IPS-15b (cell line): ENCODE data around the gene BRD3.

Experiments
- H3K27me3 ChIP-seq: one replicate; pipeline ENCODE4 v1.6.1; 2013; ENCODE audit warnings: low read length; ENCODE audit not compliant: control insufficient read depth, insufficient read depth
- H3K36me3 ChIP-seq: one replicate; pipeline ENCODE4 v1.6.1; 2013; ENCODE audit warnings: low read length; ENCODE audit not compliant: control insufficient read depth, insufficient read depth
- H3K4me1 ChIP-seq: one replicate; pipeline ENCODE4 v1.6.1; 2013; ENCODE audit warnings: mild to moderate bottlenecking, low read length; ENCODE audit not compliant: control insufficient read depth, insufficient read depth
- H3K4me3 ChIP-seq: one replicate; pipeline ENCODE4 v1.5.1; 2013; ENCODE audit warnings: low read depth, low read length
- H3K9ac ChIP-seq: one replicate; pipeline ENCODE4 v1.6.1; 2013; ENCODE audit warnings: low read depth, mild to moderate bottlenecking, low read length
- H3K9me3 ChIP-seq: one replicate; pipeline ENCODE4 v1.6.1; 2013; ENCODE audit warnings: mild to moderate bottlenecking, low read length; ENCODE audit not compliant: control insufficient read depth, insufficient read depth

The BRD3 gene

GRCh38 chr9:134057751-134058701 lies 9.8 kb downstream of the BRD3 start:
- H3K4me3 ChIP-seq = no peak overlapping the region
- peaks cover 20% of the 10 kb centered on the region for H3K36me3 ChIP-seq
- no peaks in the 10 kb centered on the region for H3K4me1 ChIP-seq
- peak overlapping the region; percentile 12 for H3K9ac ChIP-seq
- H3K9me3 ChIP-seq = no peaks in the 10 kb centered on the region
- no peaks in the 10 kb centered on the region for H3K27me3 ChIP-seq

GRCh38 chr9:134057307-134057657 lies 10.5 kb downstream of the BRD3 start:
- H3K4me1 ChIP-seq = no peaks in the 10 kb centered on the region
- H3K36me3 ChIP-seq = peaks cover 25% of the 10 kb centered on the region
- H3K27me3 ChIP-seq = no peaks in the 10 kb centered on the region
- no peaks in the 10 kb centered on the region for H3K9me3 ChIP-seq
- peak overlapping the region; percentile 12 for H3K9ac ChIP-seq
- H3K4me3 ChIP-seq = no peak overlapping the region

- no peaks in the 10 kb centered on the region for H3K9me3 ChIP-seq
- no peak overlapping the region for H3K4me3 ChIP-seq
- peak overlapping the region; percentile 37 for H3K9ac ChIP-seq
- no peaks in the 10 kb centered on the region for H3K4me1 ChIP-seq
- H3K27me3 ChIP-seq = no peaks in the 10 kb centered on the region
- H3K36me3 ChIP-seq = peaks cover 28% of the 10 kb centered on the region
Observed at GRCh38 chr9:134056483-134057306, 11.1 kb downstream of the BRD3 start.

GRCh38 chr9:134055981-134056461 lies 11.8 kb downstream of the BRD3 start:
- no peak overlapping the region for H3K9ac ChIP-seq
- no peaks in the 10 kb centered on the region for H3K4me1 ChIP-seq
- peaks cover 35% of the 10 kb centered on the region for H3K36me3 ChIP-seq
- no peak overlapping the region for H3K4me3 ChIP-seq
- H3K27me3 ChIP-seq = no peaks in the 10 kb centered on the region
- H3K9me3 ChIP-seq = no peaks in the 10 kb centered on the region

GRCh38 chr9:134054891-134055811 lies 12.7 kb downstream of the BRD3 start:
- H3K36me3 ChIP-seq = peaks cover 43% of the 10 kb centered on the region
- H3K27me3 ChIP-seq = no peaks in the 10 kb centered on the region
- no peaks in the 10 kb centered on the region for H3K9me3 ChIP-seq
- H3K4me3 ChIP-seq = no peak overlapping the region
- no peaks in the 10 kb centered on the region for H3K4me1 ChIP-seq
- H3K9ac ChIP-seq = no peak overlapping the region

GRCh38 chr9:134053941-134054761 lies 13.7 kb downstream of the BRD3 start:
- peaks cover 53% of the 10 kb centered on the region for H3K36me3 ChIP-seq
- H3K4me3 ChIP-seq = no peak overlapping the region
- H3K27me3 ChIP-seq = no peaks in the 10 kb centered on the region
- no peaks in the 10 kb centered on the region for H3K9me3 ChIP-seq
- H3K9ac ChIP-seq = no peak overlapping the region
- H3K4me1 ChIP-seq = no peaks in the 10 kb centered on the region

GRCh38 chr9:134053401-134053871 lies 14.4 kb downstream of the BRD3 start:
- no peaks in the 10 kb centered on the region for H3K4me1 ChIP-seq
- no peak overlapping the region for H3K4me3 ChIP-seq
- no peaks in the 10 kb centered on the region for H3K9me3 ChIP-seq
- H3K27me3 ChIP-seq = no peaks in the 10 kb centered on the region
- peaks cover 61% of the 10 kb centered on the region for H3K36me3 ChIP-seq
- no peak overlapping the region for H3K9ac ChIP-seq

- Histone ChIP-seq H3K27me3 (no peaks in the 10 kb centered on the region), H3K4me1 (no peaks in the 10 kb centered on the region), H3K9ac (no peak overlapping the region), H3K36me3 (peaks cover 63% of the 10 kb centered on the region), H3K4me3 (no peak overlapping the region), H3K9me3 (no peaks in the 10 kb centered on the region)
Observed at GRCh38 chr9:134052941-134053340, 14.9 kb downstream of the BRD3 start.

- no peaks in the 10 kb centered on the region for H3K4me1 ChIP-seq
- no peak overlapping the region for H3K9ac ChIP-seq
- H3K4me3 ChIP-seq = no peak overlapping the region
- peaks cover 68% of the 10 kb centered on the region for H3K36me3 ChIP-seq
- no peaks in the 10 kb centered on the region for H3K9me3 ChIP-seq
- H3K27me3 ChIP-seq = no peaks in the 10 kb centered on the region
Observed at GRCh38 chr9:134052491-134052890, 15.3 kb downstream of the BRD3 start.

- Histone ChIP-seq H3K4me3 (no peak overlapping the region), H3K36me3 (peaks cover 72% of the 10 kb centered on the region), H3K9me3 (no peaks in the 10 kb centered on the region), H3K4me1 (no peaks in the 10 kb centered on the region), H3K27me3 (no peaks in the 10 kb centered on the region), H3K9ac (no peak overlapping the region)
Observed at GRCh38 chr9:134051319-134051718, 16.5 kb downstream of the BRD3 start.
